Measurements from ENCODE around the gene PDCD6IP.
"Not testable (repeated sequence)": the region's sequence is repeated elsewhere in the genome, so short reads cannot be mapped to it uniquely, and the experiment has no call there.

PDCD6IP gene

GRCh38 chr3:33792167-33792892, 6.1 kb upstream of the PDCD6IP start:
- DNase-seq (ENCODE audit: low read depth, low spot score) = no peak

- DNase-seq (ENCODE audit: low read depth, low spot score) = no peak
Observed at GRCh38 chr3:33795131-33795530, 3.3 kb upstream of the PDCD6IP start.

GRCh38 chr3:33795856-33796536, 2.4 kb upstream of the PDCD6IP start:
- no peak for DNase-seq (ENCODE audit: low read depth, low spot score)

GRCh38 chr3:33798113-33798417, 365 bp upstream of the PDCD6IP start:
- DNase-seq (ENCODE audit: low read depth, low spot score) = no peak

- DNase-seq (ENCODE audit: low read depth, low spot score) = no peak
Observed at GRCh38 chr3:33799202-33799551, 747 bp downstream of the PDCD6IP start.

GRCh38 chr3:33803252-33803651, 4.8 kb downstream of the PDCD6IP start:
- no peak for DNase-seq (ENCODE audit: low read depth, low spot score)

- DNase-seq (ENCODE audit: low read depth, low spot score) = no peak
Observed at GRCh38 chr3:33803894-33804526, 5.6 kb downstream of the PDCD6IP start.

GRCh38 chr3:33807191-33807590, 8.8 kb downstream of the PDCD6IP start:
- DNase-seq (ENCODE audit: low read depth, low spot score) = no peak

GRCh38 chr3:33808559-33808958, 10.1 kb downstream of the PDCD6IP start:
- no peak for DNase-seq (ENCODE audit: low read depth, low spot score)

- no peak for DNase-seq (ENCODE audit: low read depth, low spot score)
Observed at GRCh38 chr3:33810545-33810944, 12.1 kb downstream of the PDCD6IP start.

GRCh38 chr3:33821989-33822388, 23.6 kb downstream of the PDCD6IP start:
- no peak for DNase-seq (ENCODE audit: low read depth, low spot score)

GRCh38 chr3:33823821-33824220, 25.4 kb downstream of the PDCD6IP start:
- no peak for DNase-seq (ENCODE audit: low read depth, low spot score)

- no peak for DNase-seq (ENCODE audit: low read depth, low spot score)
Observed at GRCh38 chr3:33825111-33825510, 26.7 kb downstream of the PDCD6IP start.

- DNase-seq (ENCODE audit: low read depth, low spot score) = no peak
Observed at GRCh38 chr3:33826206-33826605, 27.8 kb downstream of the PDCD6IP start.

GRCh38 chr3:33826688-33827087, 28.3 kb downstream of the PDCD6IP start:
- no peak for DNase-seq (ENCODE audit: low read depth, low spot score)

GRCh38 chr3:33829720-33830119, 31.3 kb downstream of the PDCD6IP start:
- DNase-seq (ENCODE audit: low read depth, low spot score) = no peak

- no peak for DNase-seq (ENCODE audit: low read depth, low spot score)
Observed at GRCh38 chr3:33831053-33831452, 32.6 kb downstream of the PDCD6IP start.

GRCh38 chr3:33833408-33834095, 35.1 kb downstream of the PDCD6IP start:
- no peak for DNase-seq (ENCODE audit: low read depth, low spot score)

GRCh38 chr3:33834096-33834453, 35.6 kb downstream of the PDCD6IP start:
- no peak for DNase-seq (ENCODE audit: low read depth, low spot score)

- DNase-seq (ENCODE audit: low read depth, low spot score) = not testable (repeated sequence)
Observed at GRCh38 chr3:33837182-33837581, 38.8 kb downstream of the PDCD6IP start.

- DNase-seq (ENCODE audit: low read depth, low spot score) = no peak
Observed at GRCh38 chr3:33839283-33839682, 40.9 kb downstream of the PDCD6IP start.

- DNase-seq (ENCODE audit: low read depth, low spot score) = no peak
Observed at GRCh38 chr3:33840179-33840578, 41.7 kb downstream of the PDCD6IP start.

Data from activated CD4-positive, CD25-positive, alpha-beta regulatory T cell treated with anti-CD3 and anti-CD28 coated beads, Interleukin-2, amount 50 U/mL, for 16 hours (primary cell).